HUDEP-2 (cell line): ENCODE data around the gene RHEB.
A peak's percentile ranks its signal among the peaks of the same experiment; 100 is the strongest.

ENCODE experiments used
- DNase-seq, 76 experiments: peaks; one replicate each; lab custom pipeline; 2025; ENCODE audit not compliant: unreplicated experiment in 76 of 76; lab: John Stamatoyannopoulos, UW

Gene RHEB

GRCh38 chr7:151452680-151453325 lies 66.9 kb downstream of the RHEB start:
- no peak for DNase-seq

GRCh38 chr7:151451626-151452571 lies 67.8 kb downstream of the RHEB start:
- no peak for DNase-seq

GRCh38 chr7:151451156-151451555 lies 68.5 kb downstream of the RHEB start:
- no peak for DNase-seq

- no peak for DNase-seq
Measured at GRCh38 chr7:151449990-151450389, 69.7 kb downstream of the RHEB start.

GRCh38 chr7:151448261-151449252 lies 71.1 kb downstream of the RHEB start:
- DNase-seq: peak in 51 of 76 experiments; percentile 2 to 68 (median 29)

- DNase-seq: no peak
Measured at GRCh38 chr7:151447901-151448260, 71.8 kb downstream of the RHEB start.

GRCh38 chr7:151447312-151447711 lies 72.4 kb downstream of the RHEB start:
- DNase-seq: no peak

- no peak for DNase-seq
Measured at GRCh38 chr7:151446412-151446811, 73.3 kb downstream of the RHEB start.

GRCh38 chr7:151444632-151445031 lies 75.1 kb downstream of the RHEB start:
- no peak for DNase-seq

- no peak for DNase-seq
Measured at GRCh38 chr7:151442776-151443496, 76.8 kb downstream of the RHEB start.

GRCh38 chr7:151440799-151441445 lies 78.8 kb downstream of the RHEB start:
- no peak for DNase-seq

GRCh38 chr7:151439855-151440798 lies 79.6 kb downstream of the RHEB start, which contains the start of gene CRYGN:
TSS of gene CRYGN (minus strand) at chr7:151440141. CDS start at chr7:151439917, 224 bp downstream.
- DNase-seq: no peak

- DNase-seq: no peak
Measured at GRCh38 chr7:151438864-151439601, 80.7 kb downstream of the RHEB start.

- peak in 1 of 76 experiments; percentile 2 for DNase-seq
Measured at GRCh38 chr7:151437866-151438516, 81.7 kb downstream of the RHEB start.

GRCh38 chr7:151437159-151437553 lies 82.5 kb downstream of the RHEB start:
- no peak for DNase-seq

- no peak for DNase-seq
Measured at GRCh38 chr7:151436446-151437158, 83.1 kb downstream of the RHEB start.

- no peak for DNase-seq
Measured at GRCh38 chr7:151435971-151436370, 83.7 kb downstream of the RHEB start.
